Mucosa of stomach (tissue), 1 donor: ENCODE measurements around the gene CHKB.
"Not testable (repeated sequence)": the region's sequence is repeated elsewhere in the genome, so short reads cannot be mapped to it uniquely, and the experiment has no call there.

ENCODE experiments used
- H3K27me3 ChIP-seq: one replicate; pipeline ENCODE4 v1.7.0; 2013; ENCODE audit warnings: mild to moderate bottlenecking, low read length; ENCODE audit not compliant: control insufficient read depth, insufficient read depth
- H3K36me3 ChIP-seq: one replicate; pipeline ENCODE4 v1.7.0; 2013; ENCODE audit warnings: low read length; ENCODE audit not compliant: control insufficient read depth, insufficient read depth
- H3K4me1 ChIP-seq: one replicate; pipeline ENCODE4 v1.7.0; 2013; ENCODE audit warnings: mild to moderate bottlenecking, low read length; ENCODE audit not compliant: control insufficient read depth, insufficient read depth
- H3K4me3 ChIP-seq: one replicate; pipeline ENCODE4 v1.7.0; 2013; ENCODE audit warnings: low read length
- H3K9ac ChIP-seq: one replicate; pipeline ENCODE4 v1.7.0; 2013; ENCODE audit warnings: mild to moderate bottlenecking, low read length, moderate library complexity
- H3K9me3 ChIP-seq: one replicate; pipeline ENCODE4 v1.7.0; 2013; ENCODE audit warnings: mild to moderate bottlenecking, low read length, moderate library complexity; ENCODE audit not compliant: control insufficient read depth
- donor health status: Pancreatic carcinoma.

CHKB gene

DNA sequence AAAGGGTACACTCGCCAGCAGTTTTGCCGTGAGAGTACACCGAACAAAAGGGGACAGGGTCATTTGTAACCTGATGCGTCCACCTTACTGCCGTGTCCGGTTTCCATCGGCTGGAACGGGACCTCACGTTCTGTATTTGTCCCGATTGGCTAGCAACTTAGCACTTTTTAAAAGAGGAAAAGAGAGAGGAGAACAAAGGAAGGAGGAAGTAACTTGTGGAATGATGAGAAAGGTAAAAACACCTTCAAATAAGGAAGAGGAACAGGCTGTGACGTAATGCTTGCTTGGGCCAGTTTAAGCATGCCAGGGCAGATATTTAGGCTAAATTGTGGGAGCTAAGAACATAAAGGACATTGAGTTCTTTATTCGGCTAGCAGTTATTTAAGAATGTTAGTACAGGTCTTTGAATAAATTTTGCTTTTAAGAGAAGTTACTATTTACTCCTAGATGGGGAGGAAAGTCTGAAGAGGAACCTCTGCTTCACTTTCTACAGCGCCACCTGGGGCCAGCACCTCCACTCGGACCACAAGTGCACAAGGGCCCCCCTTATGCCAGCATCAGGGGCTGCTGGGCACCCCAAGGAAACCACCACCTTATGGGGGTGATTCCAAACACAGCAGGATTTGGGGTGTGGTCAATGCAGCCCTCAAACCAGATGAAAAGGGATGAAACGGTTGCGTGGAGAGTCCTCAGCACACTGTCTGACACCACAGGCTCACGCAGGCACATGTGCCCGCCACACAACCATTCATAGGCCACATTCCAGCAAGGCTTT lies 39.5 kb upstream of the CHKB start:
- peak overlapping the region; percentile 68 for H3K9ac ChIP-seq
- peaks cover 34% of the 10 kb centered on the region for H3K4me1 ChIP-seq
- no peaks in the 10 kb centered on the region for H3K9me3 ChIP-seq
- peak overlapping the region; percentile 15 for H3K4me3 ChIP-seq
- H3K27me3 ChIP-seq = no peaks in the 10 kb centered on the region
- H3K36me3 ChIP-seq = no peaks in the 10 kb centered on the region

- H3K4me3 ChIP-seq = no peak overlapping the region
- H3K9ac ChIP-seq = peak overlapping the region; percentile 68
- H3K4me1 ChIP-seq = peaks cover 32% of the 10 kb centered on the region
- no peaks in the 10 kb centered on the region for H3K9me3 ChIP-seq
- H3K27me3 ChIP-seq = no peaks in the 10 kb centered on the region
- H3K36me3 ChIP-seq = no peaks in the 10 kb centered on the region
Observed at GRCh38 chr22:50621356-50621880, 38.8 kb upstream of the CHKB start.

- peak overlapping the region; percentile 5 for H3K9ac ChIP-seq
- no peaks in the 10 kb centered on the region for H3K9me3 ChIP-seq
- no peaks in the 10 kb centered on the region for H3K36me3 ChIP-seq
- H3K27me3 ChIP-seq = no peaks in the 10 kb centered on the region
- no peak overlapping the region for H3K4me3 ChIP-seq
- peaks cover 32% of the 10 kb centered on the region for H3K4me1 ChIP-seq
Observed at GRCh38 chr22:50620593-50621355, 38.1 kb upstream of the CHKB start.

- not testable (repeated sequence) for H3K4me3 ChIP-seq
Observed at GRCh38 chr22:50614296-50614695, 31.6 kb upstream of the CHKB start.

DNA sequence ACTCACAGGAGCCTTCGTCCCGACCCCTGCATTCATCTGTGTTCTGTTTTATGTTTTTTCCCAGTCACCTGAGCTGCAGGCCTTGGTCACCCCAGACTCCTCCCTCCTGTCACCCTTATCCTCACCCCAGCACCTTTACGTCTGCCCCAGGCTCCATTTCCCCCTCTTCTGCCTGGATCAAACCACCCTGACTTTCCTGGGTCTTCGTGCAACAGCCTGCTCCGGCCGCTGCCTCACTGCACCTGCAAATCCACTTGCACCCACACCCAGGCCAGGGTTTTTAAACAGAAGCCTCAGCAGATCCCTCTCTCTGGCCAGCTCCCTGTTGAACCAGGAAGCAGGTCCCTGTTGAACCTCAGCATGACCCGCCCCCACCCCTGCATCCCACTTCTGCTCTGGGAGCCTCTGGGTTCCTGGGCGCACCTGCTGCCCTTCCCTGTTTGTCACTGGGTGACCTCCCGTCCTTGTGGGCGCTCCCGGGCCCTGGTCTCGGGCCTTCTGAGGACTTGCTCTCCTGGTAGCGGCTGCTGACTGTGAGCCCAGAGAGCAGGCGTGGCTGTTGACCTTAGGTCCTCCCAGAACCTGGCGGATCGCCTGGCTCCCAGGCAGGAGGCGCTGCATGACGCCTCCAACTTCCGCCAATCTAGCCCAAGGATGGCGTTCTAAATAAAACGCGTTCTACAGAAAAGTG lies 30.8 kb upstream of the CHKB start:
- peaks cover 15% of the 10 kb centered on the region for H3K4me1 ChIP-seq
- no peak overlapping the region for H3K4me3 ChIP-seq
- H3K9ac ChIP-seq = no peak overlapping the region
- H3K27me3 ChIP-seq = peaks cover 4% of the 10 kb centered on the region
- no peaks in the 10 kb centered on the region for H3K36me3 ChIP-seq
- no peaks in the 10 kb centered on the region for H3K9me3 ChIP-seq

More at GRCh38 chr22:50614296-50614695, 31.6 kb upstream of the CHKB start:
- peaks cover 15% of the 10 kb centered on the region for H3K4me1 ChIP-seq
- not testable (repeated sequence) for H3K27me3 ChIP-seq, H3K9me3 ChIP-seq, H3K36me3 ChIP-seq, H3K9ac ChIP-seq

DNA sequence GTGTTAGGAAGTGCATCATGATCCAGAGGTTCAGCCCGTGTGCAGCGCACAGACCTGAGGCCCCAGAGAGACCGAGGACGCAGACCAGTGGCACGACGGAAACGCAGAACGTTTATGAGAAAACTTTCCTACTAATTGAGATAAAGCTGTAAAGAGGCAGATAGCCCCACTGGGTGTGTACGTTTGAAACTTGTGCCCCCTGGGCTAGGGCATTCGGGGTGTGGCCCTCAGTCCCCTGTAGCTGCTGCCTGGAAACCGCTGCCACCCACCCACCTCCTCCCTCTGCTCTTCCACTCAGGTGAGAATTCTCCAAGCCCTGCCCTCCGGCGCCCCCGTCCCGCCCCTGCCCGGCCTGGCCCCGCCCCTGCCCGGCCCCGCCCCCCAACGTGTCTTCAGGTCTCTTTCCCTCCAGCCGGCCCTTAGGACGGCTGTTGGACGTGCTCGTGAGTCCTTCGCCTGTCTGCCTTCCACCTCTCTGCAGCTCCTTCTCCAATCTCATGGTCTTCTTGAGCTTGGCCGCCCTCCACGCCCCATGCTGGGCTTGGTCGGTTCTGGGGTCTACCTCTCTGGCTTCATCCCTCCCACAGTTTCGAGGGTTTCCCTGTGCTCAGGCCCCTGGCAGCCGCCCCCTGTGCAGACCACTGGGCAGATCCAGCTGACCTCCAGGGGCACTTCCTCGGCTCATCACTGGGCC lies 30.0 kb upstream of the CHKB start:
- H3K9ac ChIP-seq = no peak overlapping the region
- H3K9me3 ChIP-seq = no peaks in the 10 kb centered on the region

GRCh38 chr22:50612168-50612527 lies 29.5 kb upstream of the CHKB start:
- Histone ChIP-seq H3K4me3 (no peak overlapping the region), H3K36me3 (no peaks in the 10 kb centered on the region), H3K9ac (no peak overlapping the region), H3K4me1 (peaks cover 15% of the 10 kb centered on the region), H3K9me3 (no peaks in the 10 kb centered on the region), H3K27me3 (peaks cover 4% of the 10 kb centered on the region)

More for the DNA sequence above, 30.0 kb upstream of the CHKB start:
- Histone ChIP-seq H3K4me1 (peaks cover 15% of the 10 kb centered on the region), H3K27me3 (peaks cover 4% of the 10 kb centered on the region), H3K36me3 (no peaks in the 10 kb centered on the region), H3K4me3 (no peak overlapping the region)

- H3K27me3 ChIP-seq = peaks cover 4% of the 10 kb centered on the region
- no peaks in the 10 kb centered on the region for H3K9me3 ChIP-seq
- H3K9ac ChIP-seq = no peak overlapping the region
- H3K4me1 ChIP-seq = peaks cover 15% of the 10 kb centered on the region
- H3K36me3 ChIP-seq = no peaks in the 10 kb centered on the region
- no peak overlapping the region for H3K4me3 ChIP-seq
Observed at GRCh38 chr22:50611341-50612060, 28.9 kb upstream of the CHKB start.

- H3K27me3 ChIP-seq = peaks cover 13% of the 10 kb centered on the region
Observed at GRCh38 chr22:50610581-50610980, 27.9 kb upstream of the CHKB start.

DNA sequence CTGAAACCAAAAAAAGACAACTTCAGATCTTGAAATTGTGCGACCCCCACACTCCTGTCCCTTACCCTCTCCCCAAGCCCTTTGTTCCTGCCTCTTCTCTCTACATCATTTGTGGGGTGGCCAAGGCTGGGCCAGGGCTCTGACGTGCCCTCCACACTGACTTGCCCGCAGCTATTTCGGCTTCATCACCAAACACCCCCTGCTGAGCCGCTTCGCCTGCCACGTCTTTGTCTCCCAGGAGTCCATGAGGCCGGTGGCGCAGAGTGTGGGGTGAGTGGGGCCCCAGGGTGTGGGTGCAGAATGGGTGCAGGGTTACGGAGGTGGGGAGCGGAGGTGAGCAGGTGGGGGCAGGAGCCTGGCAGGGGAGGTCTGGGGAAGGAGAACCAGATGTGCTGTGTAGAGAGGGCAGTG lies 27.4 kb upstream of the CHKB start:
- Histone ChIP-seq H3K9ac (no peak overlapping the region), H3K4me3 (no peak overlapping the region), H3K9me3 (no peaks in the 10 kb centered on the region), H3K36me3 (no peaks in the 10 kb centered on the region), H3K4me1 (peaks cover 15% of the 10 kb centered on the region), H3K27me3 (peaks cover 14% of the 10 kb centered on the region)

More at GRCh38 chr22:50610581-50610980, 27.9 kb upstream of the CHKB start:
- H3K4me3 ChIP-seq = no peak overlapping the region
- H3K9ac ChIP-seq = no peak overlapping the region
- H3K9me3 ChIP-seq = no peaks in the 10 kb centered on the region
- no peaks in the 10 kb centered on the region for H3K36me3 ChIP-seq
- H3K4me1 ChIP-seq = peaks cover 15% of the 10 kb centered on the region

- H3K4me3 ChIP-seq = no peak overlapping the region
- no peaks in the 10 kb centered on the region for H3K36me3 ChIP-seq
- peaks cover 17% of the 10 kb centered on the region for H3K27me3 ChIP-seq
- H3K9ac ChIP-seq = no peak overlapping the region
- peaks cover 15% of the 10 kb centered on the region for H3K4me1 ChIP-seq
- H3K9me3 ChIP-seq = no peaks in the 10 kb centered on the region
Observed at GRCh38 chr22:50609599-50609998, 26.9 kb upstream of the CHKB start.
